Measurements from ENCODE around the gene NIPAL4.

NIPAL4 gene

DNA sequence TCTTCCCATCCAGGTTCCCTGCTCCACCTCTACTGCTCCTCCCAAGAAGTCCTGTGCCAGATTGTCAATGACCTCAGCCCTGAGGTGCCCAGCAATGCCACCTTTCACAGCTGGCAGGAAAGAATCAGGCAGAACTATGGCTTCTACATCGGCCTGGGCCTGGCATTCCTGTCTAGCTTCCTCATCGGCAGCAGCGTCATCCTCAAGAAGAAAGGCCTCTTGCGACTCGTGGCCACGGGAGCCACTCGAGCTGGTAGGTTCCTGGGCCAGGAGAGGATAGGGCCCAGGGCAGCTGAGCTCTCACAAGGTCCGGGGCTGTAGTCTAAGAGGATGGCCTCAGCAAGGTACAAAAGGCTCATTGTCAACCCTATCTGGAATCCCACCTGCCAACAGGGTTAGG lies 3.1 kb downstream of the NIPAL4 start:
- DNase-seq (ENCODE audit: low read depth) = no peak
- H3K4me3 ChIP-seq (replicated peaks; ENCODE audit: low read depth, low read length) = no peak overlapping the region
- TF ChIP-seq, protein P1, sequence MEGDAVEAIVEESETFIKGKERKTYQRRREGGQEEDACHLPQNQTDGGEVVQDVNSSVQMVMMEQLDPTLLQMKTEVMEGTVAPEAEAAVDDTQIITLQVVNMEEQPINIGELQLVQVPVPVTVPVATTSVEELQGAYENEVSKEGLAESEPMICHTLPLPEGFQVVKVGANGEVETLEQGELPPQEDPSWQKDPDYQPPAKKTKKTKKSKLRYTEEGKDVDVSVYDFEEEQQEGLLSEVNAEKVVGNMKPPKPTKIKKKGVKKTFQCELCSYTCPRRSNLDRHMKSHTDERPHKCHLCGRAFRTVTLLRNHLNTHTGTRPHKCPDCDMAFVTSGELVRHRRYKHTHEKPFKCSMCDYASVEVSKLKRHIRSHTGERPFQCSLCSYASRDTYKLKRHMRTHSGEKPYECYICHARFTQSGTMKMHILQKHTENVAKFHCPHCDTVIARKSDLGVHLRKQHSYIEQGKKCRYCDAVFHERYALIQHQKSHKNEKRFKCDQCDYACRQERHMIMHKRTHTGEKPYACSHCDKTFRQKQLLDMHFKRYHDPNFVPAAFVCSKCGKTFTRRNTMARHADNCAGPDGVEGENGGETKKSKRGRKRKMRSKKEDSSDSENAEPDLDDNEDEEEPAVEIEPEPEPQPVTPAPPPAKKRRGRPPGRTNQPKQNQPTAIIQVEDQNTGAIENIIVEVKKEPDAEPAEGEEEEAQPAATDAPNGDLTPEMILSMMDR (IDR thresholded peaks at IDR 0.05; ENCODE audit: low read length, missing control alignments) = no peak

DNA sequence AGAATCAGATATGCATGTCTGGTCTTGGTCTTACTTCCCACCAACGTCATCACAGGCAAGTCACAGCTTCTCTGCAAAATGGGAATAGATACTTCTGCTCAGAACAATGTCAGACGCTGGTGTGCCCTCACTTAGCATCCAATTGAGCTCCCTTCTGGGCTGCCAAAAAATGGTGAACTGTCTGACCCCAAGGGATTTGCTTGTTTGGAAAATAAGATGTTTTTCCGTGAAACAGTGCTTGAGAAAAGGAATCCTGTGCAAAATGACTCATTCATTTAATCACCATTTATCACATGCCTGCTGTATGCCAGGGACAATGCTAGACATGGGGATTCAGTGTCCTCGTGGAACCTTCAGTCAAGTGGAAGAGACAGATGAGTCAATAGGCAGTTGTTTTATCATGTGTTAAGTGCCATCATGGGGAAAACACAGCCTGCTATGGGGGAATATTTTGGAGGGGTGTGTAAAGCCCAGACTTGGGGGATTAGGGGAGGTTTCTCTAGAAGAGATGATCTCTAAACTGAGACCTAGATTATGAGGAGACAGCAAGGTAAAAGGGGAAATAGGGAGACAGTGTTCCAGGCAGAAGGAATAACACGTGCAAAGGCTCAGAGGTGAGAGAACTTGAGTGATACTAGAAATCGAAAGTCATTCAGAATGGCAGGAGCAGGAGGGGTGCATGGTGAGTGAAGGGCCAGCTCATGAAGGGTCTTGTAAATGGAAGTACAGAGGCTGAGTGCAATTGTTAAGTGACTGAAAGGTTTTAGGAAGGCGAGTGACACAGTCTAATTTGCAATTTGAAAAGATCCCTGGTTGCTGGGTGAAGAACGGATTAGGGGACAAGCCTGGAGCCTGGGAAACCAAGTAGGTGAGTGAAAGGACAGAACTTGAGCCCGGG lies 3.9 kb downstream of the NIPAL4 start:
- no peak for DNase-seq (ENCODE audit: low read depth)
- no peak overlapping the region for H3K4me3 ChIP-seq (replicated peaks; ENCODE audit: low read depth, low read length)
- TF ChIP-seq, protein P1 (IDR thresholded peaks at IDR 0.05; ENCODE audit: low read length, missing control alignments) = no peak

DNA sequence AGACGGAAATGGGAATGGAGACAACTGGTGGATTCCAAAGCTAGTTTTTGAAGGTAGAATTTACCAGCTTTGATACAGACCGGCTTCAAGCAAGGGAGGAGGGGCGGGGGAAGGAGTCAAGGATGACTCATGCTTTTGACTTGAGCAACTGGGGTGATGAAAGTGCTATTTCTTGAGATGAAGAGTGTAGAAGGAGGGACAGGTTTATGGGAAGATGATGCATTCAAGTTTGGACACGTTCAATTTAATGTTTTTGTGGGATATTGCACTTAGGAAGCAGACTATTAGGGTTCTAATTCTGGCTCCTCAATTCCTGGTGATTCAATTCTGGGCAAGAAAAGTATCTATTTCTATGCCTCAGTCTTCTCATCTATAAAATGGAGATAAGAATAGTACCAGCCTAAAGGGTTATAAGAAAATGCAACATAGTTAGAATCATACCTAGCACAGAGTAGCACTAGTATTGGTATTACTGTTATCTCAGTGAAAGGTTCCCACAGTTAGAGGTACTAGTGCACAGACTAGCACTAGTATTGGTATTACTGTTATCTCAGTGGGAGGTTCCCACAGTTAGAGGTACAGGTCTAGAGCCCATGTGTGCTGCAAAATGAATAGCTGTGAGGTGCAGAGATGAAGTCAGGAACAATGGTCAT lies 4.6 kb downstream of the NIPAL4 start:
- peak; percentile 88 for DNase-seq (ENCODE audit: low read depth)
- TF ChIP-seq, protein P1 (IDR thresholded peaks at IDR 0.05; ENCODE audit: low read length, missing control alignments) = no peak
- H3K4me3 ChIP-seq (replicated peaks; ENCODE audit: low read depth, low read length) = no peak overlapping the region

DNA sequence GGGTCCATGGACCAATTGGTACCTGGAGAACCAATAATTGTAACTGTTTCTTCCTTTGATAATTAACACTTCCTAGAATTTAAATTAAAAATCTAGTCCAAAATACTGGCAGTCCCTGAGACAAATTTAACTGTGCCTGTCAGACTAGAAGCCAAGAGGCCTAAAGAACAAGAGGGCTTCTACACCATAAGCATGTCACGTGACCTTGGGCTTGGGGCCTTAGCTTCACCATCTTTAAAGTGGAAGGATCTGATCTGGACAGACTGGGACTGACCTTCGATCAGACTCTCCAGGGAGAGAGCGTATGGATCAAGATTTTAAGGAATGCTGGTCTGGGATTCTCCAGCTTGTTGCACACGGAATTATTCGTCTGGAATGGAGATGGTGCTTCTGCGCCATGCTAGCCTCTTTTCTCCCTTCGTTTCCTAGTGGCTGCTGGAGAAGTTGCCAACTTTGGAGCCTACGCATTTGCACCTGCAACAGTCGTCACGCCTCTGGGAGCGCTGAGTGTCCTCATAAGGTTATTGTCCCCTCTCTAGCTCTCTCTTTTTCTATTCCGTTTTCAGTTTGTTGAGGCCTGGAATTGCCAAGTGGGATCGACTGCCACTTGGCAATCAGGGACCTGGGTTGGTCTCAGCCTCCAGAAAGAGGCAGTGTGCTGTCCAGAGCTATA lies 8.4 kb downstream of the NIPAL4 start:
- H3K4me3 ChIP-seq (replicated peaks; ENCODE audit: low read depth, low read length) = no peak overlapping the region
- TF ChIP-seq, protein P1 (IDR thresholded peaks at IDR 0.05; ENCODE audit: low read length, missing control alignments) = no peak
- no peak for DNase-seq (ENCODE audit: low read depth)

DNA sequence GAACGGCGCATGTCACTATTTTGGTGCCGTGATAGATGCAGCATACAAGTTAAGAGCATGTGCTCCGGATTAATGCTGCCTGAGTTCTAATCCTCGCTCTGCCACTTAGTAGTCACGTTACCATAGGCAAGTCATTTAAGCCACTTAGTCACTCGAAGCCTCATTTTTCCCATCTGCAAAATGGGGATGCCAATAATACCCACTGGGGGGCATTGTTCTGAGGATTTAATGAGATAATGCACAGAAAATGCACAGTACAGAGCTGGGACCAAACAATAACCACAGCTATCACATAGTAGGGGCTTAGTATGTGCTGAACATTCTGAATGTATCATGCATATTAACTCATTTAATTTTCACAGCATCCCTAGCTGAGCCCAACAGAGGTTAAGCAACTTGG lies 9.1 kb downstream of the NIPAL4 start:
- H3K4me3 ChIP-seq (replicated peaks; ENCODE audit: low read depth, low read length) = no peak overlapping the region
- TF ChIP-seq, protein P1 (IDR thresholded peaks at IDR 0.05; ENCODE audit: low read length, missing control alignments) = no peak
- DNase-seq (ENCODE audit: low read depth) = no peak

DNA sequence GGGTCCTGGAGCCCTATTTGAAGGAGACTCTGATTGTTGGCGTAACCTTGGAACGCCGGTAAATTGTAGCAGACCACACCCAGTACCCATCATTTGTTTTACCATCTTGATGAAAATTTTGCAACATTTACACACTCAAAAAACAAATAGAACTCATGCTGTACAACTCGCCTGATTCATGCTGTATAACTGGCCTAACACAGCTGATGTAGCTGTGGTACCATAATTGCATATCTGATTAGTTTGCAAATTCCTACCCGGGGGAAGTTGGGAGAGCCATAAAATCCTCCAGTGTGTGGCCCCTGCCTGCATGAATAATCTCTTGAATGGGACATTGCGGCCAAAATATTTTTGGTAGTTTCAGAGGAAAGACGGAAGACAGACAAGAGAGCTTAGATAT lies 9.7 kb downstream of the NIPAL4 start:
- no peak overlapping the region for H3K4me3 ChIP-seq (replicated peaks; ENCODE audit: low read depth, low read length)
- TF ChIP-seq, protein P1 (IDR thresholded peaks at IDR 0.05; ENCODE audit: low read length, missing control alignments) = no peak
- no peak for DNase-seq (ENCODE audit: low read depth)
